GM06990 (cell line): ENCODE data around the gene GPRIN1.

Source experiments
- DNase-seq: peaks from one replicate; pipeline ENCODE4 v3.0.0-alpha.2; 2011; ENCODE audit not compliant: insufficient read length; ENCODE audit errors: extremely low read depth
- H3K27me3 ChIP-seq: replicated peaks from 2 replicates; pipeline ENCODE4 v1.6.0; 2011; ENCODE audit warnings: low read length; ENCODE audit not compliant: control insufficient read depth, insufficient read depth
- H3K36me3 ChIP-seq: 2 replicates; pipeline ENCODE4 v1.5.1; 2011; ENCODE audit warnings: low read length; ENCODE audit not compliant: control insufficient read depth, insufficient read depth
- H3K4me3 ChIP-seq: replicated peaks from 2 replicates; pipeline ENCODE4 v1.5.1; 2011; ENCODE audit warnings: low read depth, mild to moderate bottlenecking, control low read depth, low read length
- TF ChIP-seq, protein P1 (sequence below): IDR thresholded peaks from 2 replicates; pipeline ENCODE4 v1.5.1; 2011; ENCODE audit warnings: low read length, control low read depth, mild to moderate bottlenecking, inconsistent platforms; ENCODE audit not compliant: insufficient read depth, poor library complexity, severe bottlenecking

Gene GPRIN1

DNA sequence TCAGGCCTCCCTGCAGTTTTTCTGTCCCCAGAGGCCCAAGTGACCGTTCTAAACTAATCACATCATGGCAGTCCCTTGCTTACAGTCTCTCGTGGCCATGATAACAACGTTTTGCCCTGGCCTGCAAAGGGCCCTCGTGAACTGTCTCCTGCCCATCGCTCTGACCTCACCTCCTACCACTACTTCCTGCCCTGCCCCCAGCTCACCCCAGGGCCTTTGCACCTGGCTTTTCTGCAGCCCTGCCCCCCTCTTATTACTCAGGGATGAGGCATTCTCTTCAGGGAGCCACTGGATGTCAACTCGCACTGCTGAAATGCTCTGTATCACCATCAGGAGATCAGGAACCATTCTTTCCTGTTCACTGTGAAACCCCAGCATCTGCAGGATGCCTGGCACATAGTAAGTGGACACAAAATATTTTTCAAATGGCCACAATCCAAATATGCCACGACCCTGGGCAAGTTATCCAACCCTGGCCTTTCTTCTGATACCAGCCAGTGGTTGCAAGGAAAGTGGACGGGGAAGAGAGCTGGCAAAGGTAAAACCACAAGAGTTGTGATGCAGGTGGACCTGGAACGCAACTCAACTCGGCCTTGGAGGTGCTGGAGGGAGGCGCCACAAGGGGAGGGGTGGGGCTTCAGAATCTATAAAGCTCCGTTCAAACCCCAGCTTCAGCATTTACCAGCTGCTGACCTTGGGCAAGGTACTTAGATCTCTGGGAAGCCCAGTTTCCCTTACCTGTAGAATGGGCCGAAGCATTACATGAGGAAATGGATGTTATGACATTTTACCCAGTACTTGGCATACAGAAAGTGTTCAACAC lies 18.7 kb upstream of the GPRIN1 start:
- DNase-seq: no peak
- Histone ChIP-seq H3K4me3 (no peak overlapping the region), H3K36me3 (no peaks in the 10 kb centered on the region), H3K27me3 (peaks cover 5% of the 10 kb centered on the region)
- TF ChIP-seq, protein P1, sequence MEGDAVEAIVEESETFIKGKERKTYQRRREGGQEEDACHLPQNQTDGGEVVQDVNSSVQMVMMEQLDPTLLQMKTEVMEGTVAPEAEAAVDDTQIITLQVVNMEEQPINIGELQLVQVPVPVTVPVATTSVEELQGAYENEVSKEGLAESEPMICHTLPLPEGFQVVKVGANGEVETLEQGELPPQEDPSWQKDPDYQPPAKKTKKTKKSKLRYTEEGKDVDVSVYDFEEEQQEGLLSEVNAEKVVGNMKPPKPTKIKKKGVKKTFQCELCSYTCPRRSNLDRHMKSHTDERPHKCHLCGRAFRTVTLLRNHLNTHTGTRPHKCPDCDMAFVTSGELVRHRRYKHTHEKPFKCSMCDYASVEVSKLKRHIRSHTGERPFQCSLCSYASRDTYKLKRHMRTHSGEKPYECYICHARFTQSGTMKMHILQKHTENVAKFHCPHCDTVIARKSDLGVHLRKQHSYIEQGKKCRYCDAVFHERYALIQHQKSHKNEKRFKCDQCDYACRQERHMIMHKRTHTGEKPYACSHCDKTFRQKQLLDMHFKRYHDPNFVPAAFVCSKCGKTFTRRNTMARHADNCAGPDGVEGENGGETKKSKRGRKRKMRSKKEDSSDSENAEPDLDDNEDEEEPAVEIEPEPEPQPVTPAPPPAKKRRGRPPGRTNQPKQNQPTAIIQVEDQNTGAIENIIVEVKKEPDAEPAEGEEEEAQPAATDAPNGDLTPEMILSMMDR: no peak

DNA sequence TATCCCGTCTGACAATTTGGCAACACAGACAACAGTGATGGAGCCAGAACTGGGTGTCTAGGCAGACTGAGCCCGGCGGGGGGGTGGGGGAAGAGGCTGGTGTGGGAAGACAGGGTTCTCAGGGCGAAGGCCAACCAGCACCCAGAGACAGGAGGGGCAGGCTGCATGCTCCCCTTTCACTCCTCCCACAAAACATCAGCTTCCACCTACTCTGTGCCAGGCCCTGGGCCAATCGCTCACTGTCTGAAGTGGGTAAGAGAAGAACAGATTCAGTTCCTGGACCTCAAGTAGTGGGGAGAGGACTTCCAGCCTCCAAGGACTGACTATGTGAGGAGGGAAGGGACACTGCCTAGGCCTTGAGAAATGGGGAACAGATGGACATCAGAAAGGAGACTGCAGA lies 17.6 kb upstream of the GPRIN1 start:
- TF ChIP-seq, protein P1: no peak
- DNase-seq: no peak
- peaks cover 5% of the 10 kb centered on the region for H3K27me3 ChIP-seq
- no peaks in the 10 kb centered on the region for H3K36me3 ChIP-seq
- H3K4me3 ChIP-seq: no peak overlapping the region

DNA sequence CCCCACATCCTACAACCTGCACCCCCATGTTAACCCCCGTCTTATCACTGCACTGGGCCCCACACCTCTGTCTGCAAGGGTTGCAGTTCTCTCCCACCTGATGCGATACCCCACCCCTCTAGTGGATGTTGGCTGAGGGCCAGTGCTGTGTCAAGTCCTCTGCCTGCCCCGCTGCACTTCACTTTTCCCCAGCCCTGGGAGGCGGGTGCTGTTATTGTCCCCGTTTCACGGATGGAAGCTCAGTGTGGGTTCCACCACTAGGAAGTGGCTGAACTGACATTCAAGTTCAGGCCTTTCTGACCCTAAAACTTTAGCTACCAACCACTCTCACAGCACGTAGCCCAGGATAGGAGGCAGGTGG lies 16.9 kb upstream of the GPRIN1 start:
- H3K36me3 ChIP-seq: no peaks in the 10 kb centered on the region
- H3K27me3 ChIP-seq: peaks cover 5% of the 10 kb centered on the region
- DNase-seq: no peak
- TF ChIP-seq, protein P1: no peak
- no peak overlapping the region for H3K4me3 ChIP-seq

DNA sequence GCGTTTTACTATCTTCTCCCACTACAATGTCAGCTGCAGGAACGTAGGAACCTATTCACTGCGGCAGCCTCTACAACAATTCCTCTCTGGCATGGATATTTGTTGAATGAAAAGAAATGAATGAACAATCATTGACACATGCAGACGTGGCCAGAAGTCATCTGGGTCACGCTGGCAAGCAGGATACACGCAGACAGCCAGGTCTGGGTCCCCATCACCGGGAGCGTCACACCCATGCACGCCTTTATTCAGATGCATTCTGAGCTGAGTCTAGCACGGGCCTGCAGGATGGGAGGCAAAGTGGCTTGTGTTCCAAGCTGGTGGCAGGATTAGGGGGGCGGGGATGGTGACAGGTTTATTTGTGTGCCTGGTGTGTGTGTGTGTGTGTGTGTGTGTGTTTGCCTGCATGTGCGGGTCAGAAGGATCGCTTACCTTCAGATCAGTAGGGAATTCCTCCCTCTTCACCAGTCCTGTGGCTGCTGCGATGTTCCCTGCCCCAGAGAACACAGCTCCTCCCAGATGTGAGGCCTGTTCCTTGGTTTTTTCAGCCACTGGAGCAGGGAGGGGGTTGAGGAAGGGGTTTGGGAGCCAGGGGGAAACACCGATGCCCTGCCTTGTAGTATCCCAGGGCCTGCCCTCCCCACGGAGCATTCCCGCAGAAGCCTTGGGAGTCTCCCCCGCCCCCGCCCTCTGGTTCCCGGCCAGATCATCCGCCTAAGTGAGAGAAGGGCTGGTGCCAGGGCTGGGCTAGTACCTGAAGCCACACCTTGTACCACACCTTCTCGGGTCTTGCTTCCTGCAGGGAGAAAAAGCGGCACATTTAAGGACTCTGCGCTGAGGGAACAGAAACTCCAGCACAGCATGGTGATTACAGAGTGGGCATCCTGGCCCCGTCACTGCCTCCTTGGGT lies 16.3 kb upstream of the GPRIN1 start:
- no peaks in the 10 kb centered on the region for H3K36me3 ChIP-seq
- DNase-seq: no peak
- TF ChIP-seq, protein P1: no peak
- H3K27me3 ChIP-seq: peaks cover 5% of the 10 kb centered on the region
- H3K4me3 ChIP-seq: no peak overlapping the region

DNA sequence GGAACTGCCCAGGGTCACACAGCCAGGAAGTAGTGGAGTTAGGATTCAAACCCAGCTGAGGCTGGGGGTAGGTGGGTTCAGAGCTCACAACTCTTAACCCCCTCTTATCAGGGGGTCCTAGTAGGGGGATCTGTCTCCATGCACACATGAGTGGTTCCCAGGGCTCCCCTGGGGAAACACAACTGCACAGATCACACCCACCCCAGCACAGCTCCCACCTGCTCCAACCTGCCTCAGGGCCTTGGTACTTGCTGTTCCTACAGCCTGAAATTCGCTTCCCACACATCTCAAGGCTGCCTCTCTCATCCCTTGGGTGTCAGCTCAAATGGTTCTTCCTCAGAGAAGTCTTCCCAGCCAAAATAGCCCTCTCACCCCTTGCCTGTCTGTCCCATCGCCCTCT lies 15.6 kb upstream of the GPRIN1 start:
- TF ChIP-seq, protein P1: no peak
- Histone ChIP-seq H3K4me3 (no peak overlapping the region), H3K36me3 (no peaks in the 10 kb centered on the region), H3K27me3 (peaks cover 1% of the 10 kb centered on the region)
- DNase-seq: no peak
